Natural killer cell (primary cell): ENCODE data around the gene B3GALT5. TPM values are rescaled to one million over a fixed set of nuclear protein-coding genes. Genes with fewer than 3 reads are reported as not detected.

Experiments
- ATAC-seq, 3 donors: fragments of 150-1000 bp in 2 of 3; fragments of 200-7000 bp in 1 of 3; cut with Tn5 transposase; 1 replicate in 1 of 3; 2 replicates in 2 of 3; pipeline ENCODE4 v1.10.0; 2021; ENCODE audit warnings: mild to moderate bottlenecking in 2 of 3, moderate library complexity in 2 of 3
- DNase-seq, 2 donors: peaks; one replicate each; pipeline versions ENCODE4 v3.0.0 to v3.0.0-alpha.2; 2013 to 2021; ENCODE audit warnings: mixed read lengths in 1 of 2
- H3K27ac ChIP-seq: one replicate; pipeline ENCODE4 v1.5.1; 2013; ENCODE audit warnings: mild to moderate bottlenecking, low read length
- H3K27me3 ChIP-seq: one replicate; pipeline ENCODE4 v1.6.1; 2013; ENCODE audit warnings: low read length; ENCODE audit not compliant: control insufficient read depth, insufficient read depth
- H3K36me3 ChIP-seq: one replicate; pipeline ENCODE4 v1.6.1; 2013; ENCODE audit warnings: low read length; ENCODE audit not compliant: control insufficient read depth, insufficient read depth
- H3K4me1 ChIP-seq: one replicate; pipeline ENCODE4 v1.6.1; 2013; ENCODE audit warnings: low read length; ENCODE audit not compliant: control insufficient read depth, insufficient read depth
- H3K4me3 ChIP-seq: one replicate; pipeline ENCODE4 v1.5.1; 2013; ENCODE audit warnings: low read length
- H3K9me3 ChIP-seq: one replicate; pipeline ENCODE4 v1.6.1; 2013; ENCODE audit warnings: low read length; ENCODE audit not compliant: control insufficient read depth, insufficient read depth
- H3K27ac Mint-ChIP-seq, 2 donors: one replicate each; pipeline ENCODE4 v1.8.0; 2022; ENCODE audit warnings: mild to moderate bottlenecking in 2 of 2, mixed read lengths in 2 of 2, moderate library complexity in 1 of 2
- H3K27me3 Mint-ChIP-seq, 2 donors: one replicate each; pipeline ENCODE4 v1.8.0; 2022; ENCODE audit warnings: low read depth in 2 of 2, mixed read lengths in 2 of 2
- H3K36me3 Mint-ChIP-seq: one replicate; pipeline ENCODE4 v1.8.0; 2022; ENCODE audit warnings: mixed read lengths
- H3K4me1 Mint-ChIP-seq, 2 donors: one replicate each; pipeline ENCODE4 v1.8.0; 2022; ENCODE audit warnings: mixed read lengths in 2 of 2
- H3K4me3 Mint-ChIP-seq: one replicate; pipeline ENCODE4 v1.8.0; 2022; ENCODE audit warnings: mild to moderate bottlenecking, moderate library complexity, mixed read lengths
- H3K9me3 Mint-ChIP-seq, 2 donors: one replicate each; pipeline ENCODE4 v1.8.0; 2022; ENCODE audit warnings: mixed read lengths in 2 of 2
- CTCF ChIP-seq: fragments of 200-600 bp; IDR thresholded peaks from one replicate; pipeline ENCODE4 v1.8.0; 2022; ENCODE audit warnings: antibody characterized with exemption
- WGBS: methylation state at CpG from one replicate; pipeline ENCODE4 v1.1.7; 2013; ENCODE audit warnings: missing lambda C conversion rate; ENCODE audit not compliant: insufficient coverage; 5-methylcytosine and 5-hydroxymethylcytosine counted together
- intact Hi-C: fragments of 100-400 bp; cut with micrococcal nuclease; formaldehyde crosslinking; loops from one replicate; pipeline ENCODE4 v1.14.2; 2022
- total RNA-seq, 4 donors: library from RNA; stranded (reverse); fragments of 120-200 nt in 1 of 4; gene quantifications; one replicate each; pipeline versions ENCODE4 v1.2.3 to v1.2.4, GENCODE V29; 2013 to 2022

The B3GALT5 gene
- total RNA-seq, 3 donors from 2014 or later (not counting 1 experiment from before 2014, with no cell fraction given), result 0.05 TPM; not detected in 2

- Mint-ChIP-seq H3K9me3 (no peaks in the 10 kb centered on the region), H3K36me3 (no peaks in the 10 kb centered on the region), H3K27ac (no peak overlapping the region), H3K4me3 (no peak overlapping the region), H3K27me3 (peaks cover 0 to 5% of the 10 kb centered on the region in 2 donors), H3K4me1 (no peaks in the 10 kb centered on the region)
- H3K36me3 ChIP-seq, result no peaks in the 10 kb centered on the region
- H3K4me1 ChIP-seq, result no peaks in the 10 kb centered on the region
- H3K27me3 ChIP-seq, result no peaks in the 10 kb centered on the region
- no peak overlapping the region for H3K4me3 ChIP-seq
- intact Hi-C loops, result no loop called here
- WGBS, result 93% methylated on average over 8 of the region's 8 CpGs
- no peak for TF ChIP-seq CTCF
- no peak overlapping the region for H3K27ac ChIP-seq
- no peak for ATAC-seq
- no peak for DNase-seq
- H3K9me3 ChIP-seq, result no peaks in the 10 kb centered on the region
These were observed 7.8 kb upstream of the B3GALT5 start for GRCh38 chr21:39604951-39605350.

GRCh38 chr21:39610703-39611102, 2.0 kb upstream of the B3GALT5 start:
- ATAC-seq, result no peak
- H3K4me3 Mint-ChIP-seq, result no peak overlapping the region
- DNase-seq, result no peak
- no peaks in the 10 kb centered on the region for H3K9me3 ChIP-seq
- no peaks in the 10 kb centered on the region for H3K4me1 Mint-ChIP-seq
- H3K27me3 Mint-ChIP-seq, result peaks cover 20 to 23% of the 10 kb centered on the region in 2 donors
- H3K27ac Mint-ChIP-seq, result no peak overlapping the region
- H3K36me3 Mint-ChIP-seq, result no peaks in the 10 kb centered on the region
- H3K27ac ChIP-seq, result no peak overlapping the region
- no peak overlapping the region for H3K4me3 ChIP-seq
- peaks cover 6% of the 10 kb centered on the region for H3K27me3 ChIP-seq
- H3K9me3 Mint-ChIP-seq, result no peaks in the 10 kb centered on the region
- TF ChIP-seq CTCF, result no peak
- intact Hi-C loops, result no loop called here
- H3K4me1 ChIP-seq, result no peaks in the 10 kb centered on the region
- 79% methylated on average over 3 of the region's 3 CpGs for WGBS
- H3K36me3 ChIP-seq, result no peaks in the 10 kb centered on the region

- H3K36me3 Mint-ChIP-seq, result no peaks in the 10 kb centered on the region
- no peaks in the 10 kb centered on the region for H3K4me1 Mint-ChIP-seq
- Histone ChIP-seq H3K27me3 (peaks cover 6% of the 10 kb centered on the region), H3K36me3 (no peaks in the 10 kb centered on the region), H3K4me3 (no peak overlapping the region), H3K27ac (no peak overlapping the region), H3K9me3 (no peaks in the 10 kb centered on the region), H3K4me1 (no peaks in the 10 kb centered on the region)
- no peak for TF ChIP-seq CTCF
- intact Hi-C loops, result no loop called here
- no peaks in the 10 kb centered on the region for H3K9me3 Mint-ChIP-seq
- no peak overlapping the region for H3K27ac Mint-ChIP-seq
- peaks cover 24% of the 10 kb centered on the region in 2 donors for H3K27me3 Mint-ChIP-seq
- ATAC-seq (no peak), DNase-seq (no peak)
- 39% methylated on average over 19 of the region's 19 CpGs for WGBS
- no peak overlapping the region for H3K4me3 Mint-ChIP-seq
These were observed 1.1 kb upstream of the B3GALT5 start for GRCh38 chr21:39611551-39612190.
